Naive thymus-derived CD8-positive, alpha-beta T cell (primary cell): Measurements from ENCODE around the gene DNAH17. TPM values are rescaled to one million over a fixed set of nuclear protein-coding genes. Genes with fewer than 3 reads are reported as not detected.

ENCODE experiments used
- ATAC-seq, 2 donors: fragments of 150-1000 bp; cut with Tn5 transposase in 1 of 2; sonication (Bioruptor Pico), chemical (Tn5 transposase) in 1 of 2; 1 replicate in 1 of 2; 2 replicates in 1 of 2; pipeline ENCODE4 v1.10.0; 2021; ENCODE audit warnings: mild to moderate bottlenecking in 2 of 2, moderate library complexity in 2 of 2
- POLR2A ChIA-PET: fragments of 350-600 bp; sonication (Branson Sonifier 250); formaldehyde crosslinking; loops from one replicate; lab custom pipeline; 2021; ENCODE audit warnings: antibody characterized with exemption; lab: Charles Lee
- DNase-seq, 10 donors: peaks; one replicate each; pipeline versions ENCODE4 v3.0.0 to v3.0.0-alpha.2; 2020 to 2022
- H3K27ac Mint-ChIP-seq, 10 donors: one replicate each; pipeline ENCODE4 v1.8.0; 2020 to 2022; ENCODE audit warnings: mild to moderate bottlenecking in 10 of 10, mixed read lengths in 10 of 10, moderate library complexity in 4 of 10, inconsistent platforms in 1 of 10
- H3K27me3 Mint-ChIP-seq, 5 donors: one replicate each; pipeline ENCODE4 v1.8.0; 2021 to 2022; ENCODE audit warnings: mixed read lengths in 5 of 5
- H3K36me3 Mint-ChIP-seq, 3 donors: one replicate each; pipeline ENCODE4 v1.8.0; 2020 to 2022; ENCODE audit warnings: mixed read lengths in 3 of 3, mild to moderate bottlenecking in 2 of 3, inconsistent platforms in 1 of 3
- H3K4me1 Mint-ChIP-seq, 4 donors: one replicate each; pipeline ENCODE4 v1.8.0; 2021 to 2022; ENCODE audit warnings: mixed read lengths in 4 of 4
- H3K4me3 Mint-ChIP-seq, 10 donors: one replicate each; pipeline ENCODE4 v1.8.0; 2020 to 2022; ENCODE audit warnings: mild to moderate bottlenecking in 10 of 10, mixed read lengths in 10 of 10, moderate library complexity in 6 of 10, inconsistent platforms in 1 of 10
- H3K9me3 Mint-ChIP-seq, 9 donors: one replicate each; pipeline ENCODE4 v1.8.0; 2020 to 2022; ENCODE audit warnings: mixed read lengths in 9 of 9, mild to moderate bottlenecking in 3 of 9, inconsistent platforms in 1 of 9, moderate library complexity in 1 of 9
- polyA plus RNA-seq, 3 donors: library from polyadenylated mRNA; unstranded; fragments of 300-500 nt; fragmentation: Illumina TruSeq; gene quantifications; one replicate each; pipeline ENCODE4 v1.2.3, GENCODE V29; 2021
- total RNA-seq, 8 experiments: library from RNA in 2 of 8; stranded (reverse) in 2 of 8; gene quantifications; one replicate each; pipeline ENCODE4 v1.2.3 and lab custom pipeline; 2021 to 2026

Gene DNAH17
- total and polyA plus RNA-seq, 5 experiments from 2014 or later, result 0.28 to 0.81 (median 0.38) TPM; not detected in 2

DNA sequence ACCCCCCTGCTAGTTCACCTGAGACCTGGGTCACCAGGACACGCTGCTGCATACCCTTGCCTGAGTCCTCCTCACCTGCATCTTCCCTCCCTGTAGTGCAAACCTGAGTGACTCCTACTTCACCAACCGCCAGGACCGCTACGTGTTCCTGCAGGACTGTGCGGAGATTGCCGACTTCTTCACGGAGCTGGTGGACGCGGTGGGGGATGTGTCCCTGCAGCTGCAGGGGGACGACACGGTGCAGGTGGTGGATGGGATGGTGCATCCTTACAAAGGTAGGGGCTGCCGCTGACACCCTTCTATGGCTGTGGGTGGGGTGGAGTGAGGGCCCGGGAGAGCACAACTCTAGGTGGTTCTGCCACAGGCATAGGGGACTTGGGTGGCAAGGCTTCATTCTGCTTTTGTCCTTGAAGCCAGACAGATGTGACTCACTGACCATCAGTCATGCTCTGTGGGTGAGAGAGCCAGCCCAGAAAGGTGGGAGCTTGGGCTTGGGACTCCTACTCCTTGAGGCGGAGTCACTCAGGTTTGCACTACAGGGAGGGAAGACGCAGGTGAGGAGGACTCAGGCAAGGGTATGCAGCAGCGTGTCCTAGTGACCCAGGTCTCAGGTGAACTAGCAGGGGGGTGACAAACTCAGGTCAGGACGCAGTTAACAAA, 176.5 kb downstream of the DNAH17 start:
- Mint-ChIP-seq H3K36me3 (peaks cover 0 to 98% (median 29%) of the 10 kb centered on the region in 3 donors), H3K27ac (no peak overlapping the region)

GRCh38 chr17:78399693-78400144, 177.5 kb downstream of the DNAH17 start:
- no peak overlapping the region for H3K4me3 Mint-ChIP-seq

More for the DNA sequence above, 176.5 kb downstream of the DNAH17 start:
- DNase-seq (no peak), ATAC-seq (no peak)
- POLR2A ChIA-PET, result interaction anchor here (1.5 kb wide), 1 partner anchor 12 kb away, joined by 3 read pairs; no protein-coding TSS in a partner anchor
- no peaks in the 10 kb centered on the region for H3K27me3 Mint-ChIP-seq
- no peak overlapping the region for H3K4me3 Mint-ChIP-seq
- peaks cover 2 to 12% (median 7%) of the 10 kb centered on the region in 4 donors for H3K4me1 Mint-ChIP-seq
- no peaks in the 10 kb centered on the region for H3K9me3 Mint-ChIP-seq

DNA sequence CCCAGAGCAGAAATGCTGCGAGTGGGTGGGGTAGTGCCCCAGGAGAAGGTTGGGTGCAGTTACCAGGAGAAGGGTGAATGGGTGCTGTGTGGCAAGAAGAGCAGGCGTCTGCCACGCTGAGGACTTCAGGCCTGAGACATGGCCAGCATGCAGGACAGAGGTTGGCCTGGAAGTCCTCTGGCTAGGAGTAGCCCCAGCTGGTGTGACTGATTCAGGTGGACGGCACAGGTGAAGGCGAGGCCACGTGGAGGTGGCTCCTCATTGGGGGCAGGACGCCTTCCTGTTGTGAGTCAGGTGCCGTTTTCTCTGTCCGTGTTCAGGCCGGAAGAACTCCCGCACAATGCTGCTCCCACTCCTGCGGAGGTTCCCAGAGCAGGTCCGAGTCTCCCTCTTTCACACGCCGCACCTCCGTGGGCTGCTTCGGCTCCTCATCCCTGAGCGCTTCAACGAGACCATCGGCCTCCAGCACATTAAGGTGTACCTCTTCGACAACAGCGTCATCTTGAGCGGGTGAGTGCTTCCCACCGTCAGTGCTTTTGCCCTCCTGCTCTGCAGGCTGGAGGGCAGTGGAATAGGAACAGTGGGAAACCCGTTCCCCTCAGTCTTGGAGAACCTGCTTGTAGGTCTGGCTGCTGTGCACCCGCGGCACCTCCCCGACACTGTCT, 178.0 kb downstream of the DNAH17 start:
- Mint-ChIP-seq H3K27me3 (no peaks in the 10 kb centered on the region), H3K4me3 (no peak overlapping the region), H3K9me3 (no peaks in the 10 kb centered on the region), H3K36me3 (peaks cover 0 to 97% (median 36%) of the 10 kb centered on the region in 3 donors), H3K4me1 (peaks cover 2 to 13% (median 9%) of the 10 kb centered on the region in 4 donors), H3K27ac (peak overlapping the region in 2 of 10 donors; percentile 3 to 62)
- POLR2A ChIA-PET, result no interaction called here
- no peak for ATAC-seq
- DNase-seq, result no peak

More at GRCh38 chr17:78399693-78400144, 177.5 kb downstream of the DNAH17 start:
- DNase-seq (no peak), ATAC-seq (no peak)
- Mint-ChIP-seq H3K27ac (peak overlapping the region in 3 of 10 donors; percentile 3 to 59 (median 46)), H3K27me3 (no peaks in the 10 kb centered on the region), H3K4me1 (peaks cover 2 to 11% (median 9%) of the 10 kb centered on the region in 4 donors), H3K9me3 (no peaks in the 10 kb centered on the region), H3K36me3 (peaks cover 0 to 97% (median 36%) of the 10 kb centered on the region in 3 donors)
- POLR2A ChIA-PET, result no interaction called here

DNA sequence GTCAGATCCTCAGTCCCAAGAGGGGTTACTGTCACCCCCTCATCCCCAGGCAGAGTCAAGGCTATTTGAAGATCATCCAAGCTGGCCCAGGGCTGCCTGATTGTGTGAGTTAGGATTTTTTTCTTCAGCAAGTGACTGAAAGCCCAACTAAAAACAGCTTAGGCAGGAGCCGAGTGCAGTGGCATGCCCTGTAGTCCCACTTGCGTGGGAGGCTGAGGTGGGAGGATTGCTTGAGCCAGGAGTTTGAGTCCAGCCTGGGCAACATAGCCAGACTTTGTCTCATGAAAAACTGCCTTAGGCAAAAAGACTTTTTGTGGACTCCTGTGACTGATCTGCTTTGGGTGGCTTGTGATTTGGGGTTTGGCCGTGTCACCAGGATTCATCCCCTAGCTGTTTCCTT, 178.8 kb downstream of the DNAH17 start:
- no peak overlapping the region for H3K4me3 Mint-ChIP-seq

GRCh38 chr17:78397681-78398101, 179.5 kb downstream of the DNAH17 start:
- POLR2A ChIA-PET, result no interaction called here
- no peak overlapping the region for H3K4me3 Mint-ChIP-seq
- H3K36me3 Mint-ChIP-seq, result peaks cover 0 to 95% (median 33%) of the 10 kb centered on the region in 3 donors
- peak overlapping the region in 1 of 10 donors; percentile 28 for H3K27ac Mint-ChIP-seq
- no peaks in the 10 kb centered on the region for H3K9me3 Mint-ChIP-seq
- H3K27me3 Mint-ChIP-seq, result no peaks in the 10 kb centered on the region
- ATAC-seq, result no peak
- DNase-seq, result no peak
- H3K4me1 Mint-ChIP-seq, result peaks cover 0 to 19% (median 11%) of the 10 kb centered on the region in 4 donors

More for the DNA sequence above, 178.8 kb downstream of the DNAH17 start:
- no peak for ATAC-seq
- POLR2A ChIA-PET, result no interaction called here
- Mint-ChIP-seq H3K27ac (no peak overlapping the region), H3K36me3 (peaks cover 0 to 95% (median 33%) of the 10 kb centered on the region in 3 donors), H3K4me1 (peaks cover 3 to 16% (median 9%) of the 10 kb centered on the region in 4 donors), H3K27me3 (no peaks in the 10 kb centered on the region), H3K9me3 (no peaks in the 10 kb centered on the region)
- no peak for DNase-seq

- Mint-ChIP-seq H3K4me3 (no peak overlapping the region), H3K36me3 (peaks cover 0 to 91% (median 33%) of the 10 kb centered on the region in 3 donors), H3K27me3 (no peaks in the 10 kb centered on the region), H3K27ac (peak overlapping the region in 3 of 10 donors; percentile 32 to 62 (median 38)), H3K4me1 (peaks cover 0 to 26% (median 15%) of the 10 kb centered on the region in 4 donors), H3K9me3 (no peaks in the 10 kb centered on the region)
- no peak for ATAC-seq
- POLR2A ChIA-PET, result no interaction called here
- DNase-seq, result no peak
These were observed 180.5 kb downstream of the DNAH17 start for GRCh38 chr17:78396441-78397337.

DNA sequence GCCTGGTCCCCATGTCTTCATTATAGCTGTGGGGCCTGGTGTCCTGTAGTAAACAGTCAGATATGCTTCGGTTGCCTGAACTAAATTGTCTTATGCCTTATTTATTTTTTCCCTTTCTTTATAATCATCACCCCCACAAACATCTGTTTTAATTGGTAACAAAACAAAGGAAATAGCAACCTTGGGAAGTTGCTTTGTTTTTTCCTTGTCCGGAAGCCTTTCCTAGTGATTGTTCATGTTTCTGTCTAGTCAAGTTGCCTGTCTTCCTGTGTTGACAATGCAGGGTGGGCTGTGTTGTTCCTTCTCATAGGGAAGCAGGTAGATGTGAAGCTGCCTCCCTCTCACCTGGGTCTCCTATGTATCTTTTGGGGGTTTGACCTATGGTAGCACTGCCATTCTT, 182.0 kb downstream of the DNAH17 start:
- H3K36me3 Mint-ChIP-seq, result peaks cover 0 to 85% (median 26%) of the 10 kb centered on the region in 3 donors
- H3K27me3 Mint-ChIP-seq, result no peaks in the 10 kb centered on the region
- POLR2A ChIA-PET, result no interaction called here
- peak overlapping the region in 4 of 10 donors; percentile 48 to 86 (median 60) for H3K27ac Mint-ChIP-seq
- no peaks in the 10 kb centered on the region for H3K9me3 Mint-ChIP-seq
- ATAC-seq (no peak), DNase-seq (no peak)
- H3K4me1 Mint-ChIP-seq, result peaks cover 0 to 38% (median 19%) of the 10 kb centered on the region in 4 donors
- no peak overlapping the region for H3K4me3 Mint-ChIP-seq

GRCh38 chr17:78394209-78394608, 183.0 kb downstream of the DNAH17 start:
- no peaks in the 10 kb centered on the region for H3K9me3 Mint-ChIP-seq
- no peak overlapping the region for H3K27ac Mint-ChIP-seq
- ATAC-seq (no peak), DNase-seq (no peak)
- H3K36me3 Mint-ChIP-seq, result peaks cover 0 to 77% (median 20%) of the 10 kb centered on the region in 3 donors
- POLR2A ChIA-PET, result interaction anchor here (0.7 kb wide), 1 partner anchor 69 kb away, joined by 3 read pairs; no protein-coding TSS in a partner anchor
- H3K4me1 Mint-ChIP-seq, result peaks cover 0 to 44% (median 23%) of the 10 kb centered on the region in 4 donors
- no peak overlapping the region for H3K4me3 Mint-ChIP-seq
- H3K27me3 Mint-ChIP-seq, result no peaks in the 10 kb centered on the region

- peaks cover 4 to 51% (median 27%) of the 10 kb centered on the region in 4 donors for H3K4me1 Mint-ChIP-seq
- H3K4me3 Mint-ChIP-seq, result no peak overlapping the region
- no peaks in the 10 kb centered on the region for H3K9me3 Mint-ChIP-seq
- DNase-seq (no peak), ATAC-seq (no peak)
- H3K27me3 Mint-ChIP-seq, result no peaks in the 10 kb centered on the region
- H3K36me3 Mint-ChIP-seq, result peaks cover 0 to 72% (median 20%) of the 10 kb centered on the region in 3 donors
- H3K27ac Mint-ChIP-seq, result peak overlapping the region in 1 of 10 donors; percentile 21
- POLR2A ChIA-PET, result no interaction called here
These were observed 183.6 kb downstream of the DNAH17 start for GRCh38 chr17:78393575-78393974.

- DNase-seq (no peak), ATAC-seq (no peak)
- Mint-ChIP-seq H3K9me3 (no peaks in the 10 kb centered on the region), H3K4me3 (no peak overlapping the region), H3K36me3 (peaks cover 0 to 62% (median 14%) of the 10 kb centered on the region in 3 donors), H3K4me1 (peaks cover 14 to 61% (median 34%) of the 10 kb centered on the region in 4 donors), H3K27me3 (no peaks in the 10 kb centered on the region), H3K27ac (no peak overlapping the region)
- POLR2A ChIA-PET, result interaction anchor here (0.5 to 3.3 kb wide), 2 partner anchors 12 to 14 kb away, joined by 4 to 9 read pairs; partner anchors contain the start of gene PGS1
These were observed 184.9 kb downstream of the DNAH17 start for GRCh38 chr17:78392295-78392694.

GRCh38 chr17:78391843-78392242, 185.4 kb downstream of the DNAH17 start:
- Mint-ChIP-seq H3K9me3 (no peaks in the 10 kb centered on the region), H3K36me3 (peaks cover 0 to 59% (median 14%) of the 10 kb centered on the region in 3 donors), H3K27ac (no peak overlapping the region), H3K4me3 (no peak overlapping the region), H3K4me1 (peaks cover 17 to 65% (median 37%) of the 10 kb centered on the region in 4 donors), H3K27me3 (no peaks in the 10 kb centered on the region)
- no peak for DNase-seq
- POLR2A ChIA-PET, result interaction anchor here (3.3 kb wide), 1 partner anchor 13 kb away, joined by 9 read pairs; the partner anchor contains the start of gene PGS1
- no peak for ATAC-seq

DNA sequence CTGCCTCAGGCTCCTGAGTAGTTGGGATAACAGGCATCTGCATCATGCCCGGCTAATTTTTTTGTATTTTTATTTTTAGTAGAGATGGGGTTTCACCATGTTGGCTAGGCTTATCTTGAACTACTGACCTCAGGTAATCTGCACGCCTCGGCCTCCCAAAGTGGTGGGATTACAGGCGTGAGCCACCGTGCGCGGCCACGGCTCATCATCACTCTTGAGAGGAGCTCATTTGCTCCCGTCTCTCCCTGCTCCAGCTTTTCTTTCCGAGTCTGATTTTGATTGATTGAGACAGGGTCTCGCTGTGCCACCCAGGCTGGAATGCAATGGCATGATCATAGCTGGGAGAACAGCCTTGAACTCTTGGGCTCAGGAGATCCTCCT, 186.2 kb downstream of the DNAH17 start:
- peaks cover 0 to 53% (median 13%) of the 10 kb centered on the region in 3 donors for H3K36me3 Mint-ChIP-seq
- no peak for ATAC-seq
- POLR2A ChIA-PET, result interaction anchor here (3.3 kb wide), 1 partner anchor 13 kb away, joined by 9 read pairs; the partner anchor contains the start of gene PGS1
- no peak overlapping the region for H3K4me3 Mint-ChIP-seq
- H3K4me1 Mint-ChIP-seq, result peaks cover 25 to 73% (median 45%) of the 10 kb centered on the region in 4 donors
- peak overlapping the region in 1 of 10 donors; percentile 34 for H3K27ac Mint-ChIP-seq
- no peaks in the 10 kb centered on the region for H3K27me3 Mint-ChIP-seq
- H3K9me3 Mint-ChIP-seq, result no peaks in the 10 kb centered on the region
- no peak for DNase-seq
